SU-DHL-6 (cell line): ENCODE data around the gene SPINK8.

Experiments
- H2AFZ ChIP-seq: fragments of 200-600 bp; sonication (generic); 2 replicates; pipeline ENCODE4 v1.6.1; 2014; ENCODE audit warnings: low read depth, mild to moderate bottlenecking, moderate library complexity, mixed read lengths, antibody characterized with exemption, low read length; ENCODE audit not compliant: severe bottlenecking
- H3F3A ChIP-seq: fragments of 200-600 bp; shearing (Covaris generic); 2 replicates; pipeline ENCODE4 v1.6.0; 2016; ENCODE audit warnings: antibody characterized with exemption, mild to moderate bottlenecking; ENCODE audit not compliant: insufficient read depth
- H3K27ac ChIP-seq: fragments of 200-600 bp; sonication (generic); 2 replicates; pipeline ENCODE4 v1.5.1; 2016; ENCODE audit warnings: low read depth, mild to moderate bottlenecking, low read length, moderate library complexity, mixed read lengths
- H3K27me3 ChIP-seq: fragments of 200-600 bp; sonication (generic), shearing (Covaris generic); 2 replicates; pipeline ENCODE4 v1.6.0; 2014; ENCODE audit warnings: mild to moderate bottlenecking, low read length
- H3K36me3 ChIP-seq: fragments of 200-600 bp; sonication (generic); 2 replicates; pipeline ENCODE4 v1.6.1; 2014; ENCODE audit warnings: mild to moderate bottlenecking, low read length, mixed read lengths
- H3K4me2 ChIP-seq: fragments of 300-600, 200-600 bp; shearing (Covaris generic), sonication (generic); 2 replicates; pipeline ENCODE4 v1.6.0; 2014; ENCODE audit warnings: low read length, low read depth, mild to moderate bottlenecking; ENCODE audit not compliant: poor library complexity, severe bottlenecking
- H3K4me3 ChIP-seq: fragments of 200-600 bp; sonication (generic); 2 replicates; pipeline ENCODE4 v1.5.1; 2014; ENCODE audit warnings: antibody characterized with exemption, low read length, mild to moderate bottlenecking, mixed read lengths; ENCODE audit not compliant: insufficient read depth, poor library complexity, severe bottlenecking
- H3K79me2 ChIP-seq: fragments of 200-600 bp; sonication (generic); 2 replicates; pipeline ENCODE4 v1.6.1; 2014; ENCODE audit warnings: mild to moderate bottlenecking, low read length, moderate library complexity; ENCODE audit not compliant: insufficient read depth
- H3K9ac ChIP-seq: fragments of 200-600 bp; sonication (generic); 2 replicates; pipeline ENCODE4 v1.7.0; 2014; ENCODE audit warnings: mild to moderate bottlenecking, low read length
- H3K9me2 ChIP-seq: fragments of 200-600 bp; sonication (generic); replicated peaks from 2 replicates; pipeline ENCODE4 v1.6.1; 2014; ENCODE audit warnings: low read length; ENCODE audit not compliant: insufficient read depth
- H3K9me3 ChIP-seq: fragments of 200-600 bp; sonication (generic); 2 replicates; pipeline ENCODE4 v1.6.1; 2014; ENCODE audit warnings: low read length, mixed read lengths; ENCODE audit not compliant: insufficient read depth
- H4K20me1 ChIP-seq: fragments of 200-600 bp; sonication (generic); 2 replicates; pipeline ENCODE4 v1.6.1; 2014; ENCODE audit warnings: low read depth, mild to moderate bottlenecking, antibody characterized with exemption, low read length, moderate library complexity, mixed read lengths
- CTCF ChIP-seq: fragments of 200-600 bp; sonication (generic); IDR thresholded peaks from one replicate; pipeline ENCODE4 v1.5.1; 2017; ENCODE audit warnings: antibody characterized with exemption, mild to moderate bottlenecking, low read length, moderate library complexity; ENCODE audit not compliant: insufficient read depth, poor library complexity, severe bottlenecking
- EZH2phosphoT487 ChIP-seq: fragments of 200-600 bp; sonication (generic), shearing (Covaris generic); conservative IDR thresholded peaks from 2 replicates; pipeline ENCODE4 v1.6.1; 2018; ENCODE audit warnings: mild to moderate bottlenecking, antibody characterized with exemption, low read length, moderate library complexity, mixed read lengths

The SPINK8 gene

DNA sequence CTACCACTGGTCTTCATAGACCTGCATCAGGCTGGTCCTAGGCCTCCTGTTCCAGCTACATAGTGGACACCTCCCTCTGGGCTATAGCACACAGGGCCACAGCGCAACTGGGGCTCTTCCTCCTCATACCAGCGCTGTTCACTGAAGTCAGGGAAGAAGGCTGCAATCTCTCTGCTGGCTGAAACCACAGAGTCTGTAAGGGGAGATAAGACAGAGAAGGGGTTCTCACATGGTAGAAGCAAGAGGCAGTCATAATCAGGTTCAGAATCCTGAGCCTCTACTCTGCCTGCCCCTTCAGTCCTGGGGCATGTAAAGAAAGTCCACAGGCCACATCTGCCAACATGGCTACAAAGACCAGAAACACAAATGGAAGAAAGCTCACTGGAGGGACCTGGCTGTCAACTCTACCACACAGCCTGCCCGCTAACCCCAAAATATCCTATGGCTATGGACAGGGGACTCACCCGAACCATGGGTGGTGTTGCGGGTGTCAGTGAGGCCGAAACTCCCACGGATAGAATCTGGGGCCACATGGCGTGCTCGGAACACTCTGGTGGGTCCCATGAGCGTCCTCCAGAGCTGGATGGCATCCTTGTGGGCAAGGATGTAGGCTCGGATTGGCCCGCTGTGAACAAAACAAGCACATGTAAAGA is 38.7 kb downstream of the SPINK8 start:
- peaks cover 1% of the 10 kb centered on the region; the same call in 1 of the 2 replicates for H3K79me2 ChIP-seq
- no peaks in the 10 kb centered on the region for H3K9me3 ChIP-seq
- H3K27me3 ChIP-seq, result no peaks in the 10 kb centered on the region
- H3K27ac ChIP-seq, result no peak overlapping the region
- no peak overlapping the region for H3K4me2 ChIP-seq
- no peak overlapping the region for H3K4me3 ChIP-seq
- TF ChIP-seq EZH2phosphoT487, result no peak
- TF ChIP-seq CTCF, result no peak
- H2AFZ ChIP-seq, result no peak overlapping the region
- H3K36me3 ChIP-seq, result no peaks in the 10 kb centered on the region; the same call in 1 of the 2 replicates
- no peak overlapping the region for H3K9ac ChIP-seq
- no peaks in the 10 kb centered on the region for H3K9me2 ChIP-seq
- no peaks in the 10 kb centered on the region for H4K20me1 ChIP-seq
- no peaks in the 10 kb centered on the region for H3F3A ChIP-seq

- Histone ChIP-seq H3K9ac (no peak overlapping the region), H3K27me3 (no peaks in the 10 kb centered on the region), H2AFZ (no peak overlapping the region), H3K79me2 (no peaks in the 10 kb centered on the region), H3K9me3 (no peaks in the 10 kb centered on the region), H3K9me2 (no peaks in the 10 kb centered on the region), H3K4me2 (no peak overlapping the region), H3K4me3 (no peak overlapping the region), H3K36me3 (no peaks in the 10 kb centered on the region; the same call in 1 of the 2 replicates), H3K27ac (no peak overlapping the region), H4K20me1 (no peaks in the 10 kb centered on the region), H3F3A (no peaks in the 10 kb centered on the region)
- TF ChIP-seq CTCF, result no peak
- no peak for TF ChIP-seq EZH2phosphoT487
These were observed 43.8 kb downstream of the SPINK8 start for GRCh38 chr3:48289659-48290058.

- Histone ChIP-seq H3K36me3 (no peaks in the 10 kb centered on the region), H3K27ac (no peak overlapping the region), H3F3A (no peaks in the 10 kb centered on the region), H3K27me3 (no peaks in the 10 kb centered on the region), H4K20me1 (no peaks in the 10 kb centered on the region), H3K4me2 (no peak overlapping the region), H2AFZ (no peak overlapping the region), H3K9me3 (no peaks in the 10 kb centered on the region), H3K9me2 (no peaks in the 10 kb centered on the region), H3K9ac (no peak overlapping the region), H3K79me2 (no peaks in the 10 kb centered on the region), H3K4me3 (no peak overlapping the region)
- no peak for TF ChIP-seq EZH2phosphoT487
- TF ChIP-seq CTCF, result no peak
These were observed 46.4 kb downstream of the SPINK8 start for GRCh38 chr3:48287034-48287433.
